HepG2 (cell line): ENCODE data around the gene CCM2L. TPM values are rescaled to one million over a fixed set of nuclear protein-coding genes. Genes with fewer than 3 reads are reported as not detected.

Experiments
- ETV5 ChIP-seq: IDR thresholded peaks from 2 replicates; pipeline ENCODE4 v1.6.1; 2018; ENCODE audit warnings: missing biosample characterization, missing genetic modification reagents, inconsistent platforms, borderline replicate concordance
- HMG20B ChIP-seq: conservative IDR thresholded peaks from 2 replicates; pipeline ENCODE4 v1.6.1; 2016; ENCODE audit warnings: missing genetic modification reagents, missing compliant biosample characterization
- KDM5B ChIP-seq: sonication (generic); formaldehyde crosslinking; IDR thresholded peaks from 2 replicates; pipeline ENCODE4 v1.4.0; 2020; ENCODE audit warnings: missing genetic modification reagents, mild to moderate bottlenecking, borderline replicate concordance
- MYC ChIP-seq: sonication (generic); formaldehyde crosslinking; IDR thresholded peaks from 2 replicates; pipeline ENCODE4 v1.9.0; 2021; ENCODE audit warnings: missing genetic modification reagents, borderline replicate concordance
- PRDM15 ChIP-seq: sonication (generic); formaldehyde crosslinking; IDR thresholded peaks from 2 replicates; pipeline ENCODE4 v1.4.0; 2020; ENCODE audit warnings: missing genetic modification reagents
- THAP7 ChIP-seq: sonication (generic); formaldehyde crosslinking; IDR thresholded peaks from 2 replicates; pipeline ENCODE4 v1.8.1; 2023; ENCODE audit warnings: mild to moderate bottlenecking, missing genetic modification reagents
- ZBTB33 ChIP-seq: sonication (generic); formaldehyde crosslinking; IDR thresholded peaks from 2 replicates; pipeline ENCODE4 v1.4.0; 2020; ENCODE audit warnings: missing genetic modification reagents
- polyA plus RNA-seq, 8 experiments: library from polyadenylated mRNA; depleted of rRNA in 3 of 8; stranded (reverse) in 7 of 8; unstranded in 1 of 8; fragments of >200 nt; fragmentation: Illumina TruSeq in 4 of 8; extraction: Trizol in 4 of 8; gene quantifications; 2 replicates each; pipeline versions ENCODE4 v1.2.1 to v1.2.3, GENCODE V29; 2011 to 2016; ENCODE audit warnings: low read depth in 4 of 8, missing spikeins in 1 of 8, mixed read lengths in 1 of 8; ENCODE audit not compliant: insufficient read depth in 1 of 8
- total RNA-seq, 5 experiments: library from RNA; depleted of rRNA; stranded (reverse); fragments of >200 nt; fragmentation: Illumina TruSeq; extraction: Trizol; gene quantifications; 2 replicates each; pipeline ENCODE4 v1.2.3, GENCODE V29; 2016; ENCODE audit warnings: low read depth in 1 of 5

Gene CCM2L
- total and polyA plus RNA-seq, 2 of the 13 experiments (the other 11 are each of a cell fraction or from before 2014, with no cell fraction given) = 0.15 TPM; not detected in 1

- TF ChIP-seq KDM5B (CRISPR knock-in tag) (peak; percentile 79), MYC (CRISPR knock-in tag) (peak; percentile 21), ZBTB33 (CRISPR knock-in tag) (no peak), ETV5 (CRISPR knock-in tag) (0 out of 2 replicates have a peak, but pooled peaks have one; percentile 11), HMG20B (CRISPR knock-in tag) (0 out of 2 replicates have a peak, but pooled peaks have one; percentile 19), PRDM15 (CRISPR knock-in tag) (peak; percentile 90), THAP7 (CRISPR knock-in tag) (0 out of 2 replicates have a peak, but pooled peaks have one; percentile 47)
Measured at GRCh38 chr20:32018269-32019155, 8.3 kb downstream of the CCM2L start (continued).
